ENCODE data around the gene DIAPH3.

- TF ChIP-seq POLR2AphosphoS5 (IDR thresholded peaks at IDR 0.05; ENCODE audit: low read depth, low read length) (no peak), SPI1 (IDR thresholded peaks at IDR 0.05; ENCODE audit: low read depth, low read length) (no peak), POLR2A (IDR thresholded peaks at IDR 0.05; ENCODE audit: low read depth, low read length) (no peak), PAX5 (IDR thresholded peaks at IDR 0.05; ENCODE audit: insufficient read depth, low read length, severe bottlenecking) (no peak), POU2F2 (IDR thresholded peaks at IDR 0.05; ENCODE audit: low read depth, low read length) (no peak)
Measured at GRCh38 chr13:59846845-59847620, 316.7 kb downstream of the DIAPH3 start.
